Left renal pelvis (tissue), 4 donors: ENCODE data around the gene HOXA2. TPM values are rescaled to one million over a fixed set of nuclear protein-coding genes. Genes with fewer than 3 reads are reported as not detected.

Experiments used
- DNase-seq, 4 donors: peaks; one replicate each; pipeline ENCODE4 v3.0.0-alpha.2; 2013; ENCODE audit warnings: low read depth in 4 of 4, low spot score in 3 of 4
- polyA plus RNA-seq, 4 donors: library from polyadenylated mRNA; unstranded; fragments of 120-200 nt; gene quantifications; one replicate each; pipeline ENCODE4 v1.2.1, GENCODE V29; 2013; ENCODE audit not compliant: insufficient read length in 4 of 4

The HOXA2 gene
- polyA plus RNA-seq, 4 donors = 10.1 to 15.1 (median 11.3) TPM

- DNase-seq = peak in 2 of 4 donors; percentile 75
Measured at GRCh38 chr7:27101171-27101956, 1.1 kb downstream of the HOXA2 start.

- peak in 1 of 4 donors; percentile 17 for DNase-seq
Measured at GRCh38 chr7:27100694-27101170, 1.8 kb downstream of the HOXA2 start.

- peak in 1 of 4 donors; percentile 19 for DNase-seq
Measured at GRCh38 chr7:27099453-27100370, 2.8 kb downstream of the HOXA2 start.

- DNase-seq = peak; percentile 71 to 82 (median 80)
Measured at GRCh38 chr7:27098578-27099451, 3.7 kb downstream of the HOXA2 start.

- peak in 1 of 4 donors; percentile 51 for DNase-seq
Measured at GRCh38 chr7:27097686-27098577, 4.6 kb downstream of the HOXA2 start.

- DNase-seq = peak in 1 of 4 donors; percentile 32
Measured at GRCh38 chr7:27096768-27097514, 5.5 kb downstream of the HOXA2 start.

- peak in 2 of 4 donors; percentile 80 to 86 for DNase-seq
Measured at GRCh38 chr7:27095897-27096767, 6.4 kb downstream of the HOXA2 start, which contains the start of gene HOXA1. TSS of gene HOXA1 (minus strand) at chr7:27096000. CDS start at chr7:27095912, 88 bp downstream.

GRCh38 chr7:27095050-27095896 is 7.2 kb downstream of the HOXA2 start:
- peak in 1 of 4 donors; percentile 29 for DNase-seq

- DNase-seq = no peak
Measured at GRCh38 chr7:27094304-27095049, 8.0 kb downstream of the HOXA2 start.

- no peak for DNase-seq
Measured at GRCh38 chr7:27093184-27093895, 9.1 kb downstream of the HOXA2 start.

- DNase-seq = no peak
Measured at GRCh38 chr7:27092819-27093110, 9.7 kb downstream of the HOXA2 start.

GRCh38 chr7:27091941-27092818 is 10.3 kb downstream of the HOXA2 start:
- DNase-seq = peak in 1 of 4 donors; percentile 53

- DNase-seq = no peak
Measured at GRCh38 chr7:27091105-27091504, 11.4 kb downstream of the HOXA2 start.
